Stimulated activated naive B cell treated with anti-CD40 and anti-IgM and Interleukin-4, amounts not matched to agents 10 μg/mL and 1 μg/mL and 100 μg/mL, for 72 hours (primary cell): Measurements from ENCODE around the gene PLXNC1.
A peak's percentile ranks its signal among the peaks of the same experiment; 100 is the strongest.

Source experiments
- ATAC-seq, 2 donors: fragments of 150-1000 bp; cut with Tn5 transposase; replicated peaks; 2 replicates each; pipeline ENCODE4 v1.10.0; 2021; ENCODE audit warnings: moderate library complexity in 1 of 2
- DNase-seq: peaks from one replicate; pipeline ENCODE4 v3.0.0; 2021
- H3K27ac Mint-ChIP-seq: one replicate; pipeline ENCODE4 v1.8.0; 2022; ENCODE audit warnings: mild to moderate bottlenecking, mixed read lengths
- H3K27me3 Mint-ChIP-seq, 2 donors: one replicate each; pipeline ENCODE4 v1.8.0; 2022; ENCODE audit warnings: mixed read lengths in 2 of 2
- H3K36me3 Mint-ChIP-seq, 2 donors: one replicate each; pipeline ENCODE4 v1.8.0; 2022; ENCODE audit warnings: mixed read lengths in 2 of 2, mild to moderate bottlenecking in 1 of 2
- H3K4me1 Mint-ChIP-seq, 2 donors: one replicate each; pipeline ENCODE4 v1.8.0; 2022; ENCODE audit warnings: mixed read lengths in 2 of 2, mild to moderate bottlenecking in 1 of 2
- H3K4me3 Mint-ChIP-seq, 2 donors: one replicate each; pipeline ENCODE4 v1.8.0; 2022; ENCODE audit warnings: mild to moderate bottlenecking in 2 of 2, mixed read lengths in 2 of 2, moderate library complexity in 1 of 2
- H3K9me3 Mint-ChIP-seq, 2 donors: one replicate each; pipeline ENCODE4 v1.8.0; 2022; ENCODE audit warnings: mixed read lengths in 2 of 2, mild to moderate bottlenecking in 1 of 2

Gene PLXNC1

GRCh38 chr12:94187361-94187760 is 39.0 kb downstream of the PLXNC1 start:
- no peak overlapping the region for H3K27ac Mint-ChIP-seq
- DNase-seq (no peak), ATAC-seq (no peak)
- H3K27me3 Mint-ChIP-seq: no peaks in the 10 kb centered on the region
- H3K36me3 Mint-ChIP-seq: peaks cover 26 to 27% of the 10 kb centered on the region in 2 donors
- peaks cover 3 to 5% of the 10 kb centered on the region in 2 donors for H3K9me3 Mint-ChIP-seq
- H3K4me3 Mint-ChIP-seq: no peak overlapping the region
- peaks cover 7 to 14% of the 10 kb centered on the region in 2 donors for H3K4me1 Mint-ChIP-seq

GRCh38 chr12:94190623-94191022 is 42.2 kb downstream of the PLXNC1 start:
- DNase-seq: no peak
- Mint-ChIP-seq H3K4me3 (no peak overlapping the region), H3K36me3 (peaks cover 43 to 46% of the 10 kb centered on the region in 2 donors), H3K27me3 (no peaks in the 10 kb centered on the region), H3K9me3 (peaks cover 10 to 14% of the 10 kb centered on the region in 2 donors), H3K4me1 (peaks cover 14 to 21% of the 10 kb centered on the region in 2 donors), H3K27ac (no peak overlapping the region)
- no peak for ATAC-seq

GRCh38 chr12:94191023-94191422 is 42.6 kb downstream of the PLXNC1 start:
- no peak overlapping the region for H3K27ac Mint-ChIP-seq
- H3K4me3 Mint-ChIP-seq: no peak overlapping the region
- no peak for ATAC-seq
- H3K36me3 Mint-ChIP-seq: peaks cover 46 to 48% of the 10 kb centered on the region in 2 donors
- DNase-seq: no peak
- no peaks in the 10 kb centered on the region for H3K27me3 Mint-ChIP-seq
- H3K4me1 Mint-ChIP-seq: peaks cover 14 to 21% of the 10 kb centered on the region in 2 donors
- peaks cover 10 to 14% of the 10 kb centered on the region in 2 donors for H3K9me3 Mint-ChIP-seq

- peaks cover 54 to 55% of the 10 kb centered on the region in 2 donors for H3K36me3 Mint-ChIP-seq
These were observed 43.4 kb downstream of the PLXNC1 start for GRCh38 chr12:94191811-94192210.

GRCh38 chr12:94192506-94192905 is 44.1 kb downstream of the PLXNC1 start:
- peaks cover 10 to 14% of the 10 kb centered on the region in 2 donors for H3K9me3 Mint-ChIP-seq
- DNase-seq (no peak), ATAC-seq (no peak)
- H3K4me1 Mint-ChIP-seq: peaks cover 14 to 21% of the 10 kb centered on the region in 2 donors
- peaks cover 60% of the 10 kb centered on the region in 2 donors for H3K36me3 Mint-ChIP-seq
- no peaks in the 10 kb centered on the region for H3K27me3 Mint-ChIP-seq
- no peak overlapping the region for H3K27ac Mint-ChIP-seq
- H3K4me3 Mint-ChIP-seq: no peak overlapping the region

More at GRCh38 chr12:94191811-94192210, 43.4 kb downstream of the PLXNC1 start:
- no peak overlapping the region for H3K27ac Mint-ChIP-seq
- peaks cover 14 to 21% of the 10 kb centered on the region in 2 donors for H3K4me1 Mint-ChIP-seq
- peaks cover 10 to 14% of the 10 kb centered on the region in 2 donors for H3K9me3 Mint-ChIP-seq
- no peak overlapping the region for H3K4me3 Mint-ChIP-seq
- no peaks in the 10 kb centered on the region for H3K27me3 Mint-ChIP-seq
- DNase-seq (no peak), ATAC-seq (no peak)

GRCh38 chr12:94193168-94193567 is 44.8 kb downstream of the PLXNC1 start:
- Mint-ChIP-seq H3K27me3 (no peaks in the 10 kb centered on the region), H3K9me3 (peaks cover 10 to 14% of the 10 kb centered on the region in 2 donors), H3K36me3 (peaks cover 63 to 67% of the 10 kb centered on the region in 2 donors), H3K4me3 (no peak overlapping the region), H3K27ac (peak overlapping the region; percentile 70), H3K4me1 (peaks cover 14 to 21% of the 10 kb centered on the region in 2 donors)
- ATAC-seq: no peak
- DNase-seq: no peak

GRCh38 chr12:94195483-94195882 is 47.1 kb downstream of the PLXNC1 start:
- Mint-ChIP-seq H3K4me3 (no peak overlapping the region), H3K4me1 (peaks cover 15 to 30% of the 10 kb centered on the region in 2 donors), H3K27ac (no peak overlapping the region), H3K9me3 (peaks cover 11 to 14% of the 10 kb centered on the region in 2 donors), H3K36me3 (peaks cover 71 to 88% of the 10 kb centered on the region in 2 donors), H3K27me3 (no peaks in the 10 kb centered on the region)
- DNase-seq (no peak), ATAC-seq (no peak)

- Mint-ChIP-seq H3K9me3 (peaks cover 3 to 6% of the 10 kb centered on the region in 2 donors), H3K27ac (peak overlapping the region; percentile 27), H3K4me1 (peaks cover 13 to 29% of the 10 kb centered on the region in 2 donors), H3K27me3 (no peaks in the 10 kb centered on the region), H3K36me3 (peaks cover 61 to 93% of the 10 kb centered on the region in 2 donors), H3K4me3 (no peak overlapping the region)
- DNase-seq: no peak
- no peak for ATAC-seq
These were observed 50.1 kb downstream of the PLXNC1 start for GRCh38 chr12:94198469-94198868.

GRCh38 chr12:94198872-94199271 is 50.5 kb downstream of the PLXNC1 start:
- Mint-ChIP-seq H3K4me3 (no peak overlapping the region), H3K27me3 (no peaks in the 10 kb centered on the region), H3K36me3 (peaks cover 58 to 90% of the 10 kb centered on the region in 2 donors), H3K27ac (peak overlapping the region; percentile 27), H3K4me1 (peaks cover 14 to 31% of the 10 kb centered on the region in 2 donors), H3K9me3 (peaks cover 0 to 3% of the 10 kb centered on the region in 2 donors)
- DNase-seq (no peak), ATAC-seq (no peak)

GRCh38 chr12:94200069-94200468 is 51.7 kb downstream of the PLXNC1 start:
- Mint-ChIP-seq H3K9me3 (peaks cover 0 to 2% of the 10 kb centered on the region in 2 donors), H3K36me3 (peaks cover 52 to 81% of the 10 kb centered on the region in 2 donors), H3K27ac (no peak overlapping the region), H3K4me1 (peaks cover 20 to 43% of the 10 kb centered on the region in 2 donors), H3K27me3 (no peaks in the 10 kb centered on the region), H3K4me3 (no peak overlapping the region)
- ATAC-seq: no peak
- no peak for DNase-seq

GRCh38 chr12:94200695-94201094 is 52.3 kb downstream of the PLXNC1 start:
- no peaks in the 10 kb centered on the region for H3K27me3 Mint-ChIP-seq
- no peak overlapping the region for H3K4me3 Mint-ChIP-seq
- ATAC-seq: no peak
- H3K36me3 Mint-ChIP-seq: peaks cover 47 to 74% of the 10 kb centered on the region in 2 donors
- peaks cover 0 to 2% of the 10 kb centered on the region in 2 donors for H3K9me3 Mint-ChIP-seq
- peaks cover 22 to 48% of the 10 kb centered on the region in 2 donors for H3K4me1 Mint-ChIP-seq
- no peak for DNase-seq
- H3K27ac Mint-ChIP-seq: no peak overlapping the region

- Mint-ChIP-seq H3K4me3 (no peak overlapping the region), H3K27me3 (no peaks in the 10 kb centered on the region), H3K36me3 (peaks cover 32 to 56% of the 10 kb centered on the region in 2 donors), H3K4me1 (peaks cover 34 to 66% of the 10 kb centered on the region in 2 donors), H3K27ac (peak overlapping the region; percentile 6), H3K9me3 (peaks cover 0 to 2% of the 10 kb centered on the region in 2 donors)
- DNase-seq (no peak), ATAC-seq (no peak)
These were observed 54.1 kb downstream of the PLXNC1 start for GRCh38 chr12:94202245-94203180.

GRCh38 chr12:94203181-94203546 is 54.8 kb downstream of the PLXNC1 start:
- H3K9me3 Mint-ChIP-seq: peaks cover 0 to 2% of the 10 kb centered on the region in 2 donors
- no peak overlapping the region for H3K27ac Mint-ChIP-seq
- peaks cover 29 to 50% of the 10 kb centered on the region in 2 donors for H3K36me3 Mint-ChIP-seq
- H3K4me3 Mint-ChIP-seq: no peak overlapping the region
- H3K4me1 Mint-ChIP-seq: peaks cover 35 to 72% of the 10 kb centered on the region in 2 donors
- no peak for DNase-seq
- no peak for ATAC-seq
- H3K27me3 Mint-ChIP-seq: no peaks in the 10 kb centered on the region

- Mint-ChIP-seq H3K27ac (peak overlapping the region; percentile 92), H3K4me3 (no peak overlapping the region), H3K9me3 (peaks cover 0 to 2% of the 10 kb centered on the region in 2 donors), H3K27me3 (no peaks in the 10 kb centered on the region), H3K4me1 (peaks cover 38 to 79% of the 10 kb centered on the region in 2 donors), H3K36me3 (peaks cover 27 to 46% of the 10 kb centered on the region in 2 donors)
- ATAC-seq: no peak
- no peak for DNase-seq
These were observed 55.4 kb downstream of the PLXNC1 start for GRCh38 chr12:94203796-94204195.
